ENCODE data around the gene CD44. TPM values are rescaled to one million over a fixed set of nuclear protein-coding genes. Genes with fewer than 3 reads are reported as not detected.

CD44 gene
- total RNA-seq, 2 donors from 2014 or later: 321 to 613 TPM

GRCh38 chr11:35097814-35098455, 41.0 kb upstream of the CD44 start:
- Histone ChIP-seq H3K4me1 (ENCODE audit: control insufficient read depth in 1 of 2, low read depth in 2 of 2) (peaks cover 3 to 51% of the 10 kb centered on the region in 2 donors), H3K27ac (peak overlapping the region; percentile 41 to 72), H3K27me3 (replicated peaks; ENCODE audit: insufficient read depth) (no peaks in the 10 kb centered on the region), H3K36me3 (no peaks in the 10 kb centered on the region), H3K4me3 (no peak overlapping the region), H3K9me3 (no peaks in the 10 kb centered on the region)
- ATAC-seq (ENCODE audit: insufficient number of reproducible peaks, low FRiP score, low read depth) (no peak), DNase-seq (ENCODE audit: low spot score) (no peak)
- no peak for TF ChIP-seq CTCF (IDR thresholded peaks at IDR 0.05)

GRCh38 chr11:35098855-35099254, 40.1 kb upstream of the CD44 start:
- Histone ChIP-seq H3K4me3 (no peak overlapping the region), H3K27ac (peak overlapping the region; percentile 41 to 72), H3K9me3 (no peaks in the 10 kb centered on the region), H3K27me3 (replicated peaks; ENCODE audit: insufficient read depth) (no peaks in the 10 kb centered on the region), H3K4me1 (ENCODE audit: control insufficient read depth in 1 of 2, low read depth in 2 of 2) (peaks cover 3 to 51% of the 10 kb centered on the region in 2 donors), H3K36me3 (no peaks in the 10 kb centered on the region)
- ATAC-seq (ENCODE audit: insufficient number of reproducible peaks, low FRiP score, low read depth) (no peak), DNase-seq (ENCODE audit: low spot score) (no peak)
- TF ChIP-seq CTCF (IDR thresholded peaks at IDR 0.05): no peak

- TF ChIP-seq CTCF (IDR thresholded peaks at IDR 0.05): no peak
- no peaks in the 10 kb centered on the region for H3K9me3 ChIP-seq
- no peak for ATAC-seq (ENCODE audit: insufficient number of reproducible peaks, low FRiP score, low read depth)
Observed at GRCh38 chr11:35099278-35100012, 39.5 kb upstream of the CD44 start.

GRCh38 chr11:35100013-35100383, 39.0 kb upstream of the CD44 start:
- TF ChIP-seq CTCF (IDR thresholded peaks at IDR 0.05): no peak
- DNase-seq (ENCODE audit: low spot score) (peak; percentile 40), ATAC-seq (ENCODE audit: insufficient number of reproducible peaks, low FRiP score, low read depth) (peak; percentile 92)

More at GRCh38 chr11:35099278-35100012, 39.5 kb upstream of the CD44 start:
- Histone ChIP-seq H3K27me3 (replicated peaks; ENCODE audit: insufficient read depth) (no peaks in the 10 kb centered on the region), H3K27ac (peak overlapping the region; percentile 41 to 72), H3K36me3 (no peaks in the 10 kb centered on the region), H3K4me3 (no peak overlapping the region), H3K4me1 (ENCODE audit: control insufficient read depth in 1 of 2, low read depth in 2 of 2) (peaks cover 3 to 52% of the 10 kb centered on the region in 2 donors)
- DNase-seq (ENCODE audit: low spot score): no peak

GRCh38 chr11:35101223-35101622, 37.7 kb upstream of the CD44 start:
- Histone ChIP-seq H3K36me3 (no peaks in the 10 kb centered on the region), H3K27me3 (replicated peaks; ENCODE audit: insufficient read depth) (no peaks in the 10 kb centered on the region), H3K4me1 (ENCODE audit: control insufficient read depth in 1 of 2, low read depth in 2 of 2) (peaks cover 11 to 70% of the 10 kb centered on the region in 2 donors), H3K4me3 (no peak overlapping the region), H3K9me3 (no peaks in the 10 kb centered on the region), H3K27ac (peak overlapping the region; percentile 72 to 77)
- DNase-seq (ENCODE audit: low spot score) (no peak), ATAC-seq (ENCODE audit: insufficient number of reproducible peaks, low FRiP score, low read depth) (no peak)
- no peak for TF ChIP-seq CTCF (IDR thresholded peaks at IDR 0.05)

More at GRCh38 chr11:35100013-35100383, 39.0 kb upstream of the CD44 start:
- no peaks in the 10 kb centered on the region for H3K9me3 ChIP-seq
- no peaks in the 10 kb centered on the region for H3K36me3 ChIP-seq
- H3K27me3 ChIP-seq (replicated peaks; ENCODE audit: insufficient read depth): no peaks in the 10 kb centered on the region
- no peak overlapping the region for H3K4me3 ChIP-seq
- peak overlapping the region; percentile 72 to 77 for H3K27ac ChIP-seq
- H3K4me1 ChIP-seq (ENCODE audit: control insufficient read depth in 1 of 2, low read depth in 2 of 2): peaks cover 3 to 58% of the 10 kb centered on the region in 2 donors

All from thoracic aorta (tissue), 2 donors.